HCT116 (cell line): ENCODE measurements around the gene ZNF627. TPM values are rescaled to one million over a fixed set of nuclear protein-coding genes. Genes with fewer than 3 reads are reported as not detected.

ENCODE experiments used
- ATAC-seq: fragments of 200-7000 bp; cut with Tn5 transposase; 2 replicates; pipeline ENCODE4 v1.9.1; 2020; ENCODE audit warnings: mild to moderate bottlenecking, moderate library complexity
- BruUV-seq: library from RNA; stranded (reverse); fragments of 400-500 nt; replicated peaks from 2 replicates; lab custom pipeline; 2021; lab: Mats Ljungman, UMichigan
- CTCF ChIA-PET: fragments of 300-600 bp; sonication (Branson Sonifier 250); formaldehyde crosslinking; loops from one replicate; lab custom pipeline; 2021; ENCODE audit warnings: antibody characterized with exemption; lab: Charles Lee
- POLR2A ChIA-PET: fragments of 300-600, 350-600 bp; sonication (Branson Sonifier 250); formaldehyde crosslinking; loops from one replicate; lab custom pipeline; 2021; ENCODE audit warnings: antibody characterized with exemption; lab: Charles Lee
- RAD21 ChIA-PET, 2 experiments: fragments of 300-600 bp; sonication (Branson Sonifier 250); formaldehyde crosslinking; loops; one replicate each; lab custom pipeline; 2023; ENCODE audit warnings: low total read pairs in 2 of 2; ENCODE audit not compliant: uncharacterized antibody in 2 of 2, unreplicated experiment in 2 of 2, low non-redundant PET in 1 of 2; lab: Charles Lee
- DNase-seq: peaks from one replicate; pipeline ENCODE4 v3.0.0-alpha.2; 2010; ENCODE audit warnings: low read depth, low spot score
- H2AFZ ChIP-seq: fragments of 200-600 bp; shearing (Covaris generic), sonication (generic); 2 replicates; pipeline ENCODE4 v1.6.1; 2017; ENCODE audit warnings: low read depth, mixed run types, mixed read lengths, antibody characterized with exemption, low read length; ENCODE audit not compliant: poor library complexity, severe bottlenecking
- H3K27ac ChIP-seq: 2 replicates; pipeline ENCODE4 v1.5.1; 2012; ENCODE audit warnings: low read depth, low read length
- H3K27me3 ChIP-seq: fragments of 200-600 bp; sonication (generic); 2 replicates; pipeline ENCODE4 v1.6.1; 2016; ENCODE audit warnings: mixed run types, low read length, mixed read lengths; ENCODE audit not compliant: insufficient read depth
- H3K36me3 ChIP-seq, 2 experiments: fragments of 200-500 bp in 1 of 2; fragments of 200-600 bp in 1 of 2; sonication (Bioruptor generic) in 1 of 2; sonication (generic) in 1 of 2; 2 replicates each; pipeline versions ENCODE4 v1.5.1 to v1.6.1; 2014 to 2016; ENCODE audit warnings: low read length in 2 of 2, inconsistent platforms in 1 of 2, mixed read lengths in 1 of 2, mixed run types in 1 of 2; ENCODE audit not compliant: insufficient read depth in 2 of 2, control insufficient read depth in 1 of 2
- H3K4me1 ChIP-seq, 2 experiments: fragments of 200-600 bp in 1 of 2; sonication (generic) in 1 of 2; 2 replicates each; pipeline versions ENCODE4 v1.5.1 to v1.6.1; 2012 to 2017; ENCODE audit warnings: low read length in 2 of 2, inconsistent platforms in 1 of 2, mild to moderate bottlenecking in 1 of 2, mixed read lengths in 1 of 2, mixed run types in 1 of 2, moderate library complexity in 1 of 2; ENCODE audit not compliant: insufficient read depth in 2 of 2, control insufficient read depth in 1 of 2
- H3K4me2 ChIP-seq: fragments of 200-600 bp; sonication (generic); 2 replicates; pipeline ENCODE4 v1.6.1; 2017; ENCODE audit warnings: mixed run types, low read length, mixed read lengths
- H3K4me3 ChIP-seq, 2 experiments: fragments of 200-600 bp in 1 of 2; sonication (generic) in 1 of 2; replicated peaks in 1 of 2; 2 replicates each; pipeline ENCODE4 v1.5.1; 2011 to 2016; ENCODE audit warnings: low read length in 2 of 2, control low read depth in 1 of 2, low read depth in 1 of 2, mild to moderate bottlenecking in 1 of 2, mixed read lengths in 1 of 2, mixed run types in 1 of 2
- H3K79me2 ChIP-seq: fragments of 200-600 bp; sonication (generic); 2 replicates; pipeline ENCODE4 v1.6.1; 2017; ENCODE audit warnings: mild to moderate bottlenecking, mixed run types, low read length, moderate library complexity, mixed read lengths; ENCODE audit not compliant: insufficient read depth
- H3K9ac ChIP-seq: fragments of 200-600 bp; sonication (generic); 2 replicates; pipeline ENCODE4 v1.6.1; 2016; ENCODE audit warnings: low read length, mixed read lengths
- H3K9me2 ChIP-seq: fragments of 200-600 bp; sonication (generic), shearing (Covaris generic); 2 replicates; pipeline ENCODE4 v1.6.1; 2017; ENCODE audit warnings: mixed run types, mild to moderate bottlenecking, moderate library complexity; ENCODE audit not compliant: insufficient read depth
- H3K9me3 ChIP-seq, 2 experiments: fragments of 200-500 bp in 1 of 2; fragments of 200-600 bp in 1 of 2; sonication (Bioruptor generic) in 1 of 2; sonication (generic) in 1 of 2; 2 replicates each; pipeline ENCODE4 v1.6.1; 2014 to 2017; ENCODE audit warnings: low read length in 2 of 2, mixed read lengths in 2 of 2, inconsistent platforms in 1 of 2, low read depth in 1 of 2, mild to moderate bottlenecking in 1 of 2, mixed run types in 1 of 2, moderate library complexity in 1 of 2; ENCODE audit not compliant: control insufficient read depth in 1 of 2, insufficient read depth in 1 of 2
- H4K20me1 ChIP-seq: fragments of 200-600 bp; sonication (generic), shearing (Covaris generic); 2 replicates; pipeline ENCODE4 v1.6.1; 2017; ENCODE audit warnings: mixed run types, mild to moderate bottlenecking, moderate library complexity; ENCODE audit not compliant: insufficient read depth
- ATF3 ChIP-seq: IDR thresholded peaks from 2 replicates; pipeline ENCODE4 v1.6.1; 2012
- CEBPB ChIP-seq: IDR thresholded peaks from 2 replicates; pipeline ENCODE4 v1.6.1; 2012; ENCODE audit warnings: low read depth
- CTCF ChIP-seq, 3 experiments: fragments of 200-600 bp in 1 of 3; sonication (generic) in 1 of 3; IDR thresholded peaks in 2 of 3; conservative IDR thresholded peaks in 1 of 3; 2 replicates each; pipeline ENCODE4 v1.5.1; 2012 to 2017; ENCODE audit warnings: low read depth in 2 of 3, low read length in 2 of 3, antibody characterized with exemption in 1 of 3, borderline replicate concordance in 1 of 3, control low read depth in 1 of 3, mild to moderate bottlenecking in 1 of 3, mixed read lengths in 1 of 3, mixed run types in 1 of 3, moderate library complexity in 1 of 3; ENCODE audit not compliant: insufficient read depth in 1 of 3
- EGR1 ChIP-seq: IDR thresholded peaks from 2 replicates; pipeline ENCODE4 v1.6.1; 2012; ENCODE audit warnings: low read depth
- ELF1 ChIP-seq: IDR thresholded peaks from 2 replicates; pipeline ENCODE4 v1.6.1; 2012; ENCODE audit warnings: low read depth, borderline replicate concordance
- EZH2phosphoT487 ChIP-seq: fragments of 200-600 bp; IDR thresholded peaks from 2 replicates; pipeline ENCODE4 v1.6.1; 2018; ENCODE audit warnings: antibody characterized with exemption, borderline replicate concordance
- FOSL1 ChIP-seq: IDR thresholded peaks from 2 replicates; pipeline ENCODE4 v1.6.1; 2012; ENCODE audit warnings: low read depth
- JUND ChIP-seq: IDR thresholded peaks from 2 replicates; pipeline ENCODE4 v1.6.1; 2012
- RAD21 ChIP-seq: IDR thresholded peaks from 2 replicates; pipeline ENCODE4 v1.6.1; 2012; ENCODE audit warnings: low read depth, mild to moderate bottlenecking
- SIN3A ChIP-seq: IDR thresholded peaks from 2 replicates; pipeline ENCODE4 v1.6.1; 2012; ENCODE audit warnings: low read depth
- SP1 ChIP-seq: IDR thresholded peaks from 2 replicates; pipeline ENCODE4 v1.6.1; 2012; ENCODE audit warnings: low read depth
- SRF ChIP-seq: IDR thresholded peaks from 2 replicates; pipeline ENCODE4 v1.6.1; 2012; ENCODE audit warnings: low read depth
- TCF7L2 ChIP-seq: IDR thresholded peaks from 2 replicates; pipeline ENCODE4 v1.7.0; 2011; ENCODE audit warnings: borderline replicate concordance, inconsistent platforms; ENCODE audit not compliant: insufficient read depth, insufficient read length; ENCODE audit errors: extremely low read depth
- YY1 ChIP-seq: IDR thresholded peaks from 2 replicates; pipeline ENCODE4 v1.6.1; 2011; ENCODE audit warnings: low read length, low read depth, moderate library complexity, mild to moderate bottlenecking; ENCODE audit not compliant: insufficient replicate concordance; ENCODE audit errors: extremely low read depth
- ZFX ChIP-seq: fragments of 450-650 bp; IDR thresholded peaks from 2 replicates; pipeline ENCODE4 v1.6.1; 2017
- intact Hi-C: fragments of 100-400 bp; cut with micrococcal nuclease; formaldehyde crosslinking; loops from 2 replicates; pipeline ENCODE4 v1.10.0; 2022
- total RNA-seq: library from RNA; stranded (reverse); gene quantifications from one replicate; pipeline ENCODE4 v1.2.1, GENCODE V29; 2021; ENCODE audit not compliant: unreplicated experiment
- TF ChIP-seq, protein P1 (sequence below): IDR thresholded peaks from 2 replicates; pipeline ENCODE4 v1.6.1; 2012

ZNF627 gene
- total RNA-seq, 1 experiment from 2014 or later = 14.8 TPM

- no peak overlapping the region for H3K9ac ChIP-seq
- ATAC-seq (no peak), DNase-seq (no peak)
- TF ChIP-seq ZFX (no peak), SIN3A (no peak), SP1 (no peak), TCF7L2 (no peak), CEBPB (no peak), ATF3 (no peak), SRF (no peak), RAD21 (no peak), EGR1 (no peak), FOSL1 (no peak), ELF1 (no peak), CTCF (IDR thresholded peaks at IDR 0.05 in 2 of 3, conservative IDR thresholded peaks at IDR 0.05 in 1 of 3; ENCODE audit: borderline replicate concordance in 1 of 3, insufficient read depth in 1 of 3, low read depth in 2 of 3, low read length in 2 of 3) (no peak), EZH2phosphoT487 (no peak), YY1 (no peak), JUND (no peak)
- TF ChIP-seq, protein P1, sequence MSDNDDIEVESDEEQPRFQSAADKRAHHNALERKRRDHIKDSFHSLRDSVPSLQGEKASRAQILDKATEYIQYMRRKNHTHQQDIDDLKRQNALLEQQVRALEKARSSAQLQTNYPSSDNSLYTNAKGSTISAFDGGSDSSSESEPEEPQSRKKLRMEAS = no peak
- no peak overlapping the region for H2AFZ ChIP-seq
- no peaks in the 10 kb centered on the region for H4K20me1 ChIP-seq
- intact Hi-C loops = no loop called here
- no peak overlapping the region for H3K4me3 ChIP-seq
- no peaks in the 10 kb centered on the region for H3K27me3 ChIP-seq
- no peaks in the 10 kb centered on the region for H3K9me2 ChIP-seq
- H3K79me2 ChIP-seq = peaks cover 46% of the 10 kb centered on the region
- H3K4me2 ChIP-seq = no peak overlapping the region
- no peak overlapping the region for H3K27ac ChIP-seq
- no TSS peak for BruUV-seq
- no peaks in the 10 kb centered on the region for H3K9me3 ChIP-seq
- H3K36me3 ChIP-seq = peaks cover 11 to 17% of the 10 kb centered on the region in 2 experiments; a peak in 3 of 4 replicates
- peaks cover 0 to 6% of the 10 kb centered on the region in 2 experiments; a peak in 1 of 4 replicates for H3K4me1 ChIP-seq
- CTCF ChIA-PET = no interaction called here
- POLR2A ChIA-PET = no interaction called here
- RAD21 ChIA-PET = no interaction called here
Measured at GRCh38 chr19:11554160-11554559, 43.1 kb upstream of the ZNF627 start.
